NCI-H774 (cell line): ENCODE measurements around the gene RNF175.

Source experiments
- DNase-seq: peaks from one replicate; lab custom pipeline; 2025; lab: John Stamatoyannopoulos, UW

Gene RNF175

GRCh38 chr4:153759407-153760316 lies at the start of gene RNF175:
Gene RNF175, minus strand, starts transcription at chr4:153760024. Its CDS starts 162 bp downstream, at chr4:153759862.
- DNase-seq = no peak

GRCh38 chr4:153809307-153809706 lies 49.5 kb upstream of the RNF175 start:
- DNase-seq = no peak

GRCh38 chr4:153808175-153808574 lies 48.4 kb upstream of the RNF175 start:
- DNase-seq = no peak

GRCh38 chr4:153806073-153806472 lies 46.2 kb upstream of the RNF175 start:
- DNase-seq = no peak

GRCh38 chr4:153804722-153805121 lies 44.9 kb upstream of the RNF175 start:
- no peak for DNase-seq

GRCh38 chr4:153799694-153800074 lies 39.9 kb upstream of the RNF175 start:
- no peak for DNase-seq

GRCh38 chr4:153798901-153799693 lies 39.3 kb upstream of the RNF175 start:
- DNase-seq = no peak

GRCh38 chr4:153798420-153798819 lies 38.6 kb upstream of the RNF175 start:
- DNase-seq = no peak

- no peak for DNase-seq
Measured at GRCh38 chr4:153794006-153794405, 34.2 kb upstream of the RNF175 start.

GRCh38 chr4:153792618-153793247 lies 32.9 kb upstream of the RNF175 start:
- DNase-seq = no peak

- DNase-seq = no peak
Measured at GRCh38 chr4:153791746-153792617, 32.2 kb upstream of the RNF175 start.

GRCh38 chr4:153790962-153791551 lies 31.2 kb upstream of the RNF175 start:
- DNase-seq = no peak

GRCh38 chr4:153790500-153790865 lies 30.7 kb upstream of the RNF175 start:
- no peak for DNase-seq

GRCh38 chr4:153789741-153790499 lies 30.1 kb upstream of the RNF175 start:
- DNase-seq = no peak

GRCh38 chr4:153788413-153789276 lies 28.8 kb upstream of the RNF175 start, which contains the start of gene SFRP2:
Gene SFRP2, minus strand, starts transcription at chr4:153789083. Its CDS starts 248 bp downstream, at chr4:153788835.
- DNase-seq = no peak

GRCh38 chr4:153788051-153788412 lies 28.2 kb upstream of the RNF175 start:
- no peak for DNase-seq

- DNase-seq = no peak
Measured at GRCh38 chr4:153787575-153787974, 27.8 kb upstream of the RNF175 start.

- DNase-seq = no peak
Measured at GRCh38 chr4:153787061-153787560, 27.3 kb upstream of the RNF175 start.
